ENCODE data around the gene PTPRB.
A peak's percentile ranks its signal among the peaks of the same experiment; 100 is the strongest.

The PTPRB gene

GRCh38 chr12:70643939-70644338 is 6.7 kb upstream of the PTPRB start:
- no peak for DNase-seq

GRCh38 chr12:70641691-70642090 is 4.5 kb upstream of the PTPRB start:
- no peak for DNase-seq

- no peak for DNase-seq
Measured at GRCh38 chr12:70640901-70641300, 3.7 kb upstream of the PTPRB start.

- DNase-seq: no peak
Measured at GRCh38 chr12:70639535-70639934, 2.3 kb upstream of the PTPRB start.

GRCh38 chr12:70638639-70639360 is 1.6 kb upstream of the PTPRB start:
- DNase-seq: peak; percentile 70

- DNase-seq: no peak
Measured at GRCh38 chr12:70635755-70636154, 1.5 kb downstream of the PTPRB start.

- DNase-seq: no peak
Measured at GRCh38 chr12:70628701-70629480, 8.3 kb downstream of the PTPRB start.

GRCh38 chr12:70627677-70628076 is 9.6 kb downstream of the PTPRB start:
- DNase-seq: no peak

GRCh38 chr12:70626180-70626579 is 11.0 kb downstream of the PTPRB start:
- DNase-seq: no peak

- DNase-seq: peak; percentile 36
Measured at GRCh38 chr12:70619471-70620152, 17.6 kb downstream of the PTPRB start.

- no peak for DNase-seq
Measured at GRCh38 chr12:70618371-70618770, 18.9 kb downstream of the PTPRB start.

- DNase-seq: no peak
Measured at GRCh38 chr12:70617450-70617849, 19.8 kb downstream of the PTPRB start.

- no peak for DNase-seq
Measured at GRCh38 chr12:70615174-70615866, 21.9 kb downstream of the PTPRB start.

GRCh38 chr12:70609739-70610491 is 27.3 kb downstream of the PTPRB start:
- peak; percentile 37 for DNase-seq

- DNase-seq: no peak
Measured at GRCh38 chr12:70609203-70609602, 28.0 kb downstream of the PTPRB start.

GRCh38 chr12:70608184-70608583 is 29.0 kb downstream of the PTPRB start:
- no peak for DNase-seq

- no peak for DNase-seq
Measured at GRCh38 chr12:70607107-70607506, 30.1 kb downstream of the PTPRB start.

GRCh38 chr12:70605976-70606375 is 31.3 kb downstream of the PTPRB start:
- DNase-seq: no peak

GRCh38 chr12:70604662-70605061 is 32.6 kb downstream of the PTPRB start:
- no peak for DNase-seq

- peak; percentile 49 for DNase-seq
Measured at GRCh38 chr12:70603044-70603443, 34.2 kb downstream of the PTPRB start.

GRCh38 chr12:70598467-70599193 is 38.6 kb downstream of the PTPRB start:
- DNase-seq: no peak

All from fibroblast of skin of abdomen (primary cell).